ENCODE data around the gene PRSS16.
"Not testable (repeated sequence)": the region's sequence is repeated elsewhere in the genome, so short reads cannot be mapped to it uniquely, and the experiment has no call there.

The PRSS16 gene

GRCh38 chr6:27209196-27209595 lies 38.3 kb upstream of the PRSS16 start:
- Histone ChIP-seq H3K27me3 (ENCODE audit: insufficient read depth, low read depth) (no peaks in the 10 kb centered on the region), H3K4me2 (no peak overlapping the region), H3K79me2 (ENCODE audit: insufficient read depth, low read depth) (no peaks in the 10 kb centered on the region), H2AFZ (ENCODE audit: low read depth) (no peak overlapping the region), H4K20me1 (ENCODE audit: insufficient read depth) (no peaks in the 10 kb centered on the region), H3K36me3 (ENCODE audit: insufficient read depth) (no peaks in the 10 kb centered on the region), H3K9ac (no peak overlapping the region), H3K27ac (no peak overlapping the region), H3K4me3 (IDR thresholded peaks at IDR 0.05; ENCODE audit: insufficient read depth, low read depth, low read length) (no peak overlapping the region), H3K4me1 (ENCODE audit: low read depth, poor library complexity, severe bottlenecking) (no peaks in the 10 kb centered on the region)
- no peak for TF ChIP-seq CTCF (conservative IDR thresholded peaks at IDR 0.05; ENCODE audit: low read depth, low read length)

- H4K20me1 ChIP-seq (ENCODE audit: insufficient read depth) = no peaks in the 10 kb centered on the region
- no peaks in the 10 kb centered on the region for H3K79me2 ChIP-seq (ENCODE audit: insufficient read depth, low read depth)
- no peak overlapping the region for H3K4me3 ChIP-seq (IDR thresholded peaks at IDR 0.05; ENCODE audit: insufficient read depth, low read depth, low read length)
- H3K4me1 ChIP-seq (ENCODE audit: low read depth, poor library complexity, severe bottlenecking) = no peaks in the 10 kb centered on the region
- H3K27me3 ChIP-seq (ENCODE audit: insufficient read depth, low read depth) = no peaks in the 10 kb centered on the region
- no peak overlapping the region for H3K4me2 ChIP-seq
- no peaks in the 10 kb centered on the region for H3K36me3 ChIP-seq (ENCODE audit: insufficient read depth)
- H2AFZ ChIP-seq (ENCODE audit: low read depth) = no peak overlapping the region
- no peak overlapping the region for H3K9ac ChIP-seq
- H3K27ac ChIP-seq = no peak overlapping the region
- no peak for TF ChIP-seq CTCF (conservative IDR thresholded peaks at IDR 0.05; ENCODE audit: low read depth, low read length)
Observed at GRCh38 chr6:27209659-27210269, 37.7 kb upstream of the PRSS16 start.

- H4K20me1 ChIP-seq (ENCODE audit: insufficient read depth); H3K4me2 ChIP-seq; H3K4me1 ChIP-seq (ENCODE audit: low read depth, poor library complexity, severe bottlenecking); H3K79me2 ChIP-seq (ENCODE audit: insufficient read depth, low read depth); H3K36me3 ChIP-seq (ENCODE audit: insufficient read depth); H3K27ac ChIP-seq; H2AFZ ChIP-seq (ENCODE audit: low read depth); H3K27me3 ChIP-seq (ENCODE audit: insufficient read depth, low read depth); H3K9ac ChIP-seq; H3K4me3 ChIP-seq (IDR thresholded peaks at IDR 0.05; ENCODE audit: insufficient read depth, low read depth, low read length): not testable (repeated sequence)
Observed at GRCh38 chr6:27213091-27213517, 34.4 kb upstream of the PRSS16 start.

GRCh38 chr6:27213544-27214125 lies 33.9 kb upstream of the PRSS16 start:
- Histone ChIP-seq H3K9ac (no peak overlapping the region), H3K4me1 (ENCODE audit: low read depth, poor library complexity, severe bottlenecking) (no peaks in the 10 kb centered on the region), H3K79me2 (ENCODE audit: insufficient read depth, low read depth) (no peaks in the 10 kb centered on the region), H3K4me2 (no peak overlapping the region), H3K4me3 (IDR thresholded peaks at IDR 0.05; ENCODE audit: insufficient read depth, low read depth, low read length) (no peak overlapping the region), H2AFZ (ENCODE audit: low read depth) (no peak overlapping the region), H3K27ac (no peak overlapping the region), H3K36me3 (ENCODE audit: insufficient read depth) (no peaks in the 10 kb centered on the region), H3K27me3 (ENCODE audit: insufficient read depth, low read depth) (no peaks in the 10 kb centered on the region), H4K20me1 (ENCODE audit: insufficient read depth) (no peaks in the 10 kb centered on the region)
- no peak for TF ChIP-seq CTCF (conservative IDR thresholded peaks at IDR 0.05; ENCODE audit: low read depth, low read length)

- no peak overlapping the region for H3K4me2 ChIP-seq
- TF ChIP-seq CTCF (conservative IDR thresholded peaks at IDR 0.05; ENCODE audit: low read depth, low read length) = no peak
- no peak overlapping the region for H3K27ac ChIP-seq
- H3K27me3 ChIP-seq (ENCODE audit: insufficient read depth, low read depth) = no peaks in the 10 kb centered on the region
- H2AFZ ChIP-seq (ENCODE audit: low read depth) = no peak overlapping the region
- H4K20me1 ChIP-seq (ENCODE audit: insufficient read depth) = no peaks in the 10 kb centered on the region
- H3K36me3 ChIP-seq (ENCODE audit: insufficient read depth) = no peaks in the 10 kb centered on the region
- H3K4me1 ChIP-seq (ENCODE audit: low read depth, poor library complexity, severe bottlenecking) = no peaks in the 10 kb centered on the region
- H3K4me3 ChIP-seq (IDR thresholded peaks at IDR 0.05; ENCODE audit: insufficient read depth, low read depth, low read length) = no peak overlapping the region
- H3K79me2 ChIP-seq (ENCODE audit: insufficient read depth, low read depth) = no peaks in the 10 kb centered on the region
- no peak overlapping the region for H3K9ac ChIP-seq
Observed at GRCh38 chr6:27214126-27214601, 33.3 kb upstream of the PRSS16 start.
